ENCODE results near the gene ATP5PB. TPM values are rescaled to one million over a fixed set of nuclear protein-coding genes. Genes with fewer than 3 reads are reported as not detected.
A peak's percentile ranks its signal among the peaks of the same experiment; 100 is the strongest.

ATP5PB gene
- total and polyA plus RNA-seq, 4 donors, result 143 to 257 (median 223) TPM

DNA sequence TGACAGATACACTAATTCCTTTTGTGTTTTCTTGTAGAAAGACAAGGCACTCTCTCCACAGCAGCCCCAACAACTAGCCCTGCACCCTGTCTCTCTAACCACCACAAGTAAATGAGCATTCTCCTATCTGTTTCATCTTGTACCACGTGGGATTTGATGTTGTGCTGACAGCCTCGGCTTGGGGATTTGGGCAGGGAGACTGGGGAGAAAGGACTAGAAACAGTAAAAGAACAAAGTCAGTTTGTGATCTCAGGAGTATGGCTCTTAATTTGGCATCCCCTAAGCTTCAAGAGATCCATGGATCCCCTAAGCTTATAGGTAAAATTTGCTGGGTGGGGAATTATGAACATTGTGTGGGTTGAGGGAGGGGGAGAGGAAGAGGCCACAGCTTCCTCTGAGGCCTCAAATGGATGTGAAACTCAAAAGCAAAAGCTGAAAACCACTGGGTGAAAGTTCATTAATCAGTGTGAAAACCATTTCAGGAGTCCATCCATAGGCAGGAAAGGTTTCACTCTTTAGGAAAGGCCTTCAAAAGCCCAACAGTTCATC lies 27.6 kb downstream of the ATP5PB start:
- Histone ChIP-seq H3K36me3 (ENCODE audit: control insufficient read depth in 4 of 4, insufficient read depth in 3 of 4, low read depth in 1 of 4, low read length in 3 of 4) (peaks cover 0 to 10% (median 1%) of the 10 kb centered on the region in 4 donors), H3K27ac (ENCODE audit: low read depth in 1 of 2, low read length in 2 of 2) (peak overlapping the region in 1 of 2 donors; percentile 66), H3K4me1 (ENCODE audit: control insufficient read depth in 4 of 4, insufficient read depth in 4 of 4, low read length in 3 of 4) (no peaks in the 10 kb centered on the region), H3K9me3 (ENCODE audit: control insufficient read depth in 4 of 4, low read length in 3 of 4) (no peaks in the 10 kb centered on the region), H3K27me3 (ENCODE audit: control insufficient read depth in 4 of 4, insufficient read depth in 4 of 4, low read length in 3 of 4) (no peaks in the 10 kb centered on the region), H3K4me3 (ENCODE audit: low read depth in 1 of 3, low read length in 3 of 3) (no peak overlapping the region), H3K9ac (ENCODE audit: low read depth in 1 of 2, low read length in 2 of 2) (no peak overlapping the region)
- no peak for DNase-seq (ENCODE audit: low spot score)
- TF ChIP-seq EGR1 (IDR thresholded peaks at IDR 0.05; ENCODE audit: low read depth in 2 of 2), result no peak
- peak in 1 of 2 donors; percentile 8 for TF ChIP-seq RXRA (IDR thresholded peaks at IDR 0.05)
- TF ChIP-seq, protein P1, sequence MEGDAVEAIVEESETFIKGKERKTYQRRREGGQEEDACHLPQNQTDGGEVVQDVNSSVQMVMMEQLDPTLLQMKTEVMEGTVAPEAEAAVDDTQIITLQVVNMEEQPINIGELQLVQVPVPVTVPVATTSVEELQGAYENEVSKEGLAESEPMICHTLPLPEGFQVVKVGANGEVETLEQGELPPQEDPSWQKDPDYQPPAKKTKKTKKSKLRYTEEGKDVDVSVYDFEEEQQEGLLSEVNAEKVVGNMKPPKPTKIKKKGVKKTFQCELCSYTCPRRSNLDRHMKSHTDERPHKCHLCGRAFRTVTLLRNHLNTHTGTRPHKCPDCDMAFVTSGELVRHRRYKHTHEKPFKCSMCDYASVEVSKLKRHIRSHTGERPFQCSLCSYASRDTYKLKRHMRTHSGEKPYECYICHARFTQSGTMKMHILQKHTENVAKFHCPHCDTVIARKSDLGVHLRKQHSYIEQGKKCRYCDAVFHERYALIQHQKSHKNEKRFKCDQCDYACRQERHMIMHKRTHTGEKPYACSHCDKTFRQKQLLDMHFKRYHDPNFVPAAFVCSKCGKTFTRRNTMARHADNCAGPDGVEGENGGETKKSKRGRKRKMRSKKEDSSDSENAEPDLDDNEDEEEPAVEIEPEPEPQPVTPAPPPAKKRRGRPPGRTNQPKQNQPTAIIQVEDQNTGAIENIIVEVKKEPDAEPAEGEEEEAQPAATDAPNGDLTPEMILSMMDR (IDR thresholded peaks at IDR 0.05; ENCODE audit: low read depth, low read length, missing input control), result no peak
- no peak for TF ChIP-seq GABPA (IDR thresholded peaks at IDR 0.05 in 1 of 2, conservative IDR thresholded peaks at IDR 0.05 in 1 of 2)
- TF ChIP-seq SP1 (IDR thresholded peaks at IDR 0.05), result peak; percentile 15
- WGBS, result 71% methylated on average over 2 of the region's 2 CpGs

DNA sequence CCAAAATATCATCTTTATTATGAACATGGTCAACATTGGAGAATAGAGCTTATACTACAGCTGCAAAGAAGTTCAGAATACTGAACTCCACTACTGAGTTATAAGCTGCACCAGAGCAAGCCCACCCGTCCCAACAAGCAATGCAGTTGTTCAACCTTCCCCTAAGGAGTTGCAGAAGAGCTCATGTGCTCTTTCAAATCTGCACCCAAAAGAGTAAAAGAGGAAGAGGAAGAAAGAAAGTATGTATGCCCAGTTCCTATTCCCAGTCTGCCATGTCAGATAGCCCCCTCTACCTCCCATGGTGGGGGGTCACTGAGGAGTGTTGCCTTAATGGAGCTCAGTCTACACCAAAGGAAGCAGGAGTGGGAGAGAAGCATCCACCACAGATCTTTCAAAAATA lies 31.4 kb downstream of the ATP5PB start:
- Histone ChIP-seq H3K27ac (ENCODE audit: low read depth in 1 of 2, low read length in 2 of 2) (no peak overlapping the region), H3K4me3 (ENCODE audit: low read depth in 1 of 3, low read length in 3 of 3) (no peak overlapping the region), H3K9me3 (ENCODE audit: control insufficient read depth in 4 of 4, low read length in 3 of 4) (no peaks in the 10 kb centered on the region), H3K9ac (ENCODE audit: low read depth in 1 of 2, low read length in 2 of 2) (no peak overlapping the region), H3K4me1 (ENCODE audit: control insufficient read depth in 4 of 4, insufficient read depth in 4 of 4, low read length in 3 of 4) (no peaks in the 10 kb centered on the region), H3K36me3 (ENCODE audit: control insufficient read depth in 4 of 4, insufficient read depth in 3 of 4, low read depth in 1 of 4, low read length in 3 of 4) (peaks cover 0 to 3% (median 1%) of the 10 kb centered on the region in 4 donors), H3K27me3 (ENCODE audit: control insufficient read depth in 4 of 4, insufficient read depth in 4 of 4, low read length in 3 of 4) (no peaks in the 10 kb centered on the region)
- TF ChIP-seq FOXA1 (IDR thresholded peaks at IDR 0.05) (no peak), NR2F2 (IDR thresholded peaks at IDR 0.05) (no peak), JUND (IDR thresholded peaks at IDR 0.05) (no peak), EGR1 (IDR thresholded peaks at IDR 0.05; ENCODE audit: low read depth in 2 of 2) (no peak), RAD21 (IDR thresholded peaks at IDR 0.05) (no peak), FOXA2 (IDR thresholded peaks at IDR 0.05) (no peak), HNF4A (conservative IDR thresholded peaks at IDR 0.05) (no peak), TAF1 (conservative IDR thresholded peaks at IDR 0.05) (no peak), YY1 (IDR thresholded peaks at IDR 0.05) (no peak), RXRA (IDR thresholded peaks at IDR 0.05) (no peak)
- TF ChIP-seq, protein P1 (IDR thresholded peaks at IDR 0.05; ENCODE audit: low read depth, low read length, missing input control), result no peak
- WGBS, result 66% methylated on average over 1 of the region's 1 CpG
- no peak for DNase-seq (ENCODE audit: low spot score)
